Activated CD4-positive, alpha-beta memory T cell treated with anti-CD3 and anti-CD28 coated beads, Interleukin-2, amount 10 ng/mL, durations not matched to agents 7 days and 5 days (primary cell): ENCODE data around the gene POLR3K. TPM values are rescaled to one million over a fixed set of nuclear protein-coding genes. Genes with fewer than 3 reads are reported as not detected.

Source experiments
- CTCF ChIA-PET: fragments of 350-600 bp; sonication (Branson Sonifier 250); formaldehyde crosslinking; loops from one replicate; lab custom pipeline; 2021; ENCODE audit warnings: antibody characterized with exemption, inconsistent platforms; lab: Charles Lee
- POLR2A ChIA-PET: fragments of 350-600 bp; sonication (Branson Sonifier 250); formaldehyde crosslinking; loops from one replicate; lab custom pipeline; 2021; ENCODE audit warnings: antibody characterized with exemption; lab: Charles Lee
- DNase-seq: peaks from one replicate; pipeline ENCODE4 v3.0.0-alpha.2; 2020
- H3K27ac Mint-ChIP-seq: one replicate; pipeline ENCODE4 v1.8.0; 2021; ENCODE audit warnings: mild to moderate bottlenecking, mixed read lengths
- H3K27me3 Mint-ChIP-seq: one replicate; pipeline ENCODE4 v1.8.0; 2021; ENCODE audit warnings: mixed read lengths
- H3K36me3 Mint-ChIP-seq: one replicate; pipeline ENCODE4 v1.8.0; 2021; ENCODE audit warnings: low read depth, mixed read lengths
- H3K4me1 Mint-ChIP-seq: one replicate; pipeline ENCODE4 v1.8.0; 2021; ENCODE audit warnings: mixed read lengths
- H3K4me3 Mint-ChIP-seq: one replicate; pipeline ENCODE4 v1.8.0; 2021; ENCODE audit warnings: mild to moderate bottlenecking, mixed read lengths
- H3K9me3 Mint-ChIP-seq: one replicate; pipeline ENCODE4 v1.8.0; 2021; ENCODE audit warnings: mixed read lengths
- total RNA-seq, 2 experiments: library from RNA; stranded (reverse); gene quantifications; one replicate each; pipeline ENCODE4 v1.2.3, GENCODE V29; 2021

POLR3K gene
- total RNA-seq, 2 experiments from 2014 or later = 27.6 to 31.1 TPM

DNA sequence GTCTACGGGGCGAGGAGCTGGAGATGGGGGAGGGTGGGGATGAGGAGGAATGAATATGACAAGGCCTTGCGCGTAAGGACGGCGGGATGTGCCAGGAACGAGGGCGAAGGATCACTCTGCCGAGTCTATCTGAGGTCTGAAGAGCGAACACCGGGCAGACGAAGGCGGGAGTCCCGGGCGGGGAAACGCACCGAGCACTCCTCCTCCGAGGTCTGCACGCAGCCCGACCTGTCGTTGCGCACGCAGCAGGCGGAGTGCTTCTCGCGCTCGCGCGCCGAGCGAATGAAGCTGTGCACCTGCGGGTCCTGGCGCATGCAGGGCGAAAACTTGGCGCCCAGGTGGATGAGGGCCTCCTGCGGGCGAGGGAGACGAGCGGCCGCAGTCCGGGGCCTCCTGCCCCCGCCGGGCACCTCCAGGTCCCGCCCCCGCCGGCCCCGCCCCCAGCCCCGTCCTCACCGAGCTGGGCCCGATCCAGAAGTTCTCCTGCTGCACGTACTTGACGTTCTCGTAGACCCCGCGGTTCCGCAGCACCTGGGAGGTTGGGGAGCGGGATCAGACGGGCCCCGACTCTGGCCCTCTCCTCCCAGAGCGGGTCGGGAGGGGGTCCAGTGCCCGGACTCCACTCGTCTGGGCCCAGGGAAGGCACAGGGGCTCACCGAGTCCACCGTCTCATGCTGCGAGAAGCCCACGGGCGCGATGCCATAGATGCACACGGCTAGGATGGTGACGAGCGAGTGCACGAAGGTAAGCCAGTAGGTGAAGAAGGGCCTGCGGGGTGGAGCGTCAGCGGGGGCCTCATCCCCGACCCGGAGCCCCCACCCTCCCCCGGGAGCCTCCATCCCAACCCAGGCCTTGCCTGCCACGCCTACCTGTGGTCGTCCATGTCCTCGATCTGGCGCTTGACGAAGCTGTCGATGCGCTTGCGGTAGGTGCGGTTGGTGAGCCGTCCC is 7.8 kb upstream of the POLR3K start:
- no peaks in the 10 kb centered on the region for H3K27me3 Mint-ChIP-seq
- H3K4me1 Mint-ChIP-seq = peaks cover 2% of the 10 kb centered on the region
- POLR2A ChIA-PET = interaction anchor here (2.7 kb wide), 1 partner anchor 8 kb away, joined by 11 read pairs; the partner anchor contains the start of genes POLR3K and SNRNP25
- H3K27ac Mint-ChIP-seq = no peak overlapping the region
- peaks cover 2% of the 10 kb centered on the region for H3K36me3 Mint-ChIP-seq
- H3K9me3 Mint-ChIP-seq = no peaks in the 10 kb centered on the region
- H3K4me3 Mint-ChIP-seq = no peak overlapping the region
- no peak for DNase-seq
- CTCF ChIA-PET = interaction anchor here (1.2 to 9.4 kb wide), 2 partner anchors 36 kb away, joined by 8 to 194 read pairs; no protein-coding TSS in a partner anchor

DNA sequence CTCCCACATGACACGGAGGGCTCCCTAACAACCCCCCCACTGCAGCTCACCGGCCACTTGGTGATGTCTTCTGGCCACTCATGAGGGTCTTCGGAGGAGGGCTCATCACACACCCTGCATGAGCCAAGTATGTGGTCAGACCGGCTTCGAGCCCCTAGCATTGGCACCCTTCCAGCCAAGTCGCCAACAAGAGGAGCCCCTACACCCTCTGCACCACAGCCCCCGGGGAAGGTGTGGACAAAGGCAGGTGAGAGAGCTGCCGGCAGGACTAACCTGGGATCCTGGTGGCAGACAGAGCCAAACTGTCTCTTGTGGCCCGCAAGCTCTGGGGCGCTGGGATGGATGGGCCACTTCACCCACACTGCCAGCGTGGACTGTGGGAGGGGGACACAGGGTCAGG is 6.8 kb upstream of the POLR3K start:
- no peak overlapping the region for H3K27ac Mint-ChIP-seq
- H3K27me3 Mint-ChIP-seq = no peaks in the 10 kb centered on the region
- DNase-seq = no peak
- no peaks in the 10 kb centered on the region for H3K9me3 Mint-ChIP-seq
- peaks cover 5% of the 10 kb centered on the region for H3K36me3 Mint-ChIP-seq
- CTCF ChIA-PET = interaction anchor here (0.6 to 1.2 kb wide), 2 partner anchors 8 to 37 kb away, joined by 5 to 8 read pairs; no protein-coding TSS in a partner anchor
- POLR2A ChIA-PET = no interaction called here
- H3K4me1 Mint-ChIP-seq = peaks cover 4% of the 10 kb centered on the region
- no peak overlapping the region for H3K4me3 Mint-ChIP-seq

DNA sequence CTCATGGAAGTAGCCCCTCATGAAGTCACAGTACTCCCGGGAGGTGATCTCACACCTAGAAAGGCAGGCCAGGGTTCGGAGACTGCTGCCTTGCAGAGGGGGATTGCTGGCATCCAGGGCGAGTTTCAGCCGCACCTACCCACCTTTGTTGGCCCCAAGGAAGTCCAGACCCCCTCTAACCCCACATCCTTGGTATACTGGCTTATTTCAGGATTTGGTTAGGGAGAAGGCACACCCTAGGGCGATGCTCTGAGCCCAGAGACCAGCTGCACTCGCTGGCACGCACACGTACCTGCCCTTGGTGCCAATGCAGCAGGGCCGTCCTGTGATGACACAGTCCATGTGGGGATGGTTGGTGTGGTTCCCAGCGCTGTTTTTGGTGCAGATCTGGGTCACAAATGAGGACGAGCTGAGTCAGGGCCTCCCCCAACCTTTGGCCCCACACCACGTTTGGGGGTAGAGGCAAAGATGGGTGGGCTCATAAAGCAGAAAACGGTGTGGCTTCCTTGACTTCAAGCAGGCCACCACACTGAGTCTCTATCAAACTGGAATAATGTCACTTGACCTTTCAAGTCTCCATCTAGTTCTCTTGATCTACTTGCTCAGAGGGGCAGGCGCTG is 6.1 kb upstream of the POLR3K start:
- H3K4me1 Mint-ChIP-seq = peaks cover 7% of the 10 kb centered on the region
- no peak overlapping the region for H3K27ac Mint-ChIP-seq
- peaks cover 5% of the 10 kb centered on the region for H3K36me3 Mint-ChIP-seq
- H3K4me3 Mint-ChIP-seq = no peak overlapping the region
- ChIA-PET CTCF (no interaction called here), POLR2A (no interaction called here)
- no peaks in the 10 kb centered on the region for H3K27me3 Mint-ChIP-seq
- DNase-seq = no peak
- no peaks in the 10 kb centered on the region for H3K9me3 Mint-ChIP-seq

DNA sequence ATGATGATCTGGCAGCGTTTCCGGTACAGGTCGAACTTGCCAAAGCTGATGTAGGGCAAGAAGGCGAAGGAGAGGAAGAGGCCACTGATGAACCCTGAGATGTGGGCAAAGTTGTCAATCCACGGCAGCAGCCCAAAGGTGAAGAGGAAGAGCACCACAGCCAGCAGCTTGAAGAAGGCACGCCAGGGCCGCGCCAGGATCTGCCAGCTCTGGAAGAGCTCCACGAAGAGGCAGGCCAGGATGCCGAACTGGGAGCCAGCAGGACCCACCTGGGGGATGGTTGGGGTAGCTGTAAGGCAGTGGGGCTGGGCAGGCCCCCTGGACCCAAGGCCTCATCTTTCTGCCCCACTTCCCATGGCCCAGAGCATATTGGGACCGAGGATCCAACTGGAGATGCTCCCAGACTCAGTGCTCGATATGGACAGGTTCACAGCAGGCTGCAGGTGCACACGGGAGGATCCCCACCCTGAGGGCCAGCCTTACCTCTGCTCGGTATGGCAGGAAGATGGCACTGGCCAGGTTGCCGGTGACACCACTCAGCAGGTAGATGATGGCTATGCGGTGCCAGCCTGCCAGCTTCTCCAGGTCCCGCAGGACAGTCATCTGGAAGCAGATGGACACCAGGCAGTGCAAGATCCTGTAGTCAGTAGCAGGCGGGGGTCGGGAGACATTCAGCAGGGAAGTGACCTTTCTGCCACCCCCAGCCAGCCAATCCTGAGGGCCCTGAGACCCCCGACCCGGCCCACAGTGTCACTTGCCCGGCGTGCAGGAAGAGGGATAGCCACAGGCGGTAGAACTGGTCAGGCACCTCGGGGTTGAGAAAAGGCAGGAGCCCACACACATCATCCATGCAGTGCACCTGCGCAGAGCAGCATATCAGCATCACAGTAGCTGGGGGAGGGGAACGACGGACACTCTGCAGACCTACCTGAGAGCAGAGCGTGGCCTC is 5.4 kb upstream of the POLR3K start:
- H3K4me3 Mint-ChIP-seq = no peak overlapping the region
- H3K27me3 Mint-ChIP-seq = no peaks in the 10 kb centered on the region
- no peak for DNase-seq
- peaks cover 5% of the 10 kb centered on the region for H3K36me3 Mint-ChIP-seq
- H3K27ac Mint-ChIP-seq = no peak overlapping the region
- H3K4me1 Mint-ChIP-seq = peaks cover 11% of the 10 kb centered on the region
- ChIA-PET POLR2A (interaction anchor here (1.0 kb wide), 1 partner anchor 18 kb away, joined by 4 read pairs; no protein-coding TSS in a partner anchor), CTCF (interaction anchor here (0.5 kb wide), 1 partner anchor 14 kb away, joined by 4 read pairs; no protein-coding TSS in a partner anchor)
- H3K9me3 Mint-ChIP-seq = no peaks in the 10 kb centered on the region

DNA sequence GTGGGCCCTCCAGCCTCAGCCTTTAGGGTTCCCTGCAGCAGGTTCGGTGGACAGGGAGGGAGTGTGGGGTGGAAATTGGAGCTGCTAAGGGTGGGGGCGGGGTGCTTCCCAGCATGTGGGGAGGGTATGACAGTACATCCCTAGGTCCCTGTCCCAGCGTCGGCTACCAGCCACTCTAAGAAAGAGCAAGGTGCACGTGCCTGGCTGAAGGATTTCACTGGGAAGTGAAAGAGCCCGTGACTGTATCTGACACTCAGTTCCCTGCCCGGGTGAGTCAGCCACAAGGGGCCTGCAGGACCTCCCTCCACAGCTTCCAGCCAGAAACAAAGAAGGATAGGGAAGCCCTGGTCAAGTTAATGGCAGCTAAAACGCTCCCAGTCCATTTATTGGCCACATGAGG is 4.3 kb upstream of the POLR3K start:
- H3K27ac Mint-ChIP-seq = no peak overlapping the region
- CTCF ChIA-PET = interaction anchor here (0.6 to 1.3 kb wide), 3 partner anchors 8 to 136 kb away, joined by 3 to 5 read pairs (median 4); no protein-coding TSS in a partner anchor
- POLR2A ChIA-PET = interaction anchor here (1.0 kb wide), 1 partner anchor 19 kb away, joined by 4 read pairs; no protein-coding TSS in a partner anchor
- no peaks in the 10 kb centered on the region for H3K27me3 Mint-ChIP-seq
- peaks cover 9% of the 10 kb centered on the region for H3K36me3 Mint-ChIP-seq
- DNase-seq = no peak
- peaks cover 15% of the 10 kb centered on the region for H3K4me1 Mint-ChIP-seq
- no peak overlapping the region for H3K4me3 Mint-ChIP-seq
- no peaks in the 10 kb centered on the region for H3K9me3 Mint-ChIP-seq

DNA sequence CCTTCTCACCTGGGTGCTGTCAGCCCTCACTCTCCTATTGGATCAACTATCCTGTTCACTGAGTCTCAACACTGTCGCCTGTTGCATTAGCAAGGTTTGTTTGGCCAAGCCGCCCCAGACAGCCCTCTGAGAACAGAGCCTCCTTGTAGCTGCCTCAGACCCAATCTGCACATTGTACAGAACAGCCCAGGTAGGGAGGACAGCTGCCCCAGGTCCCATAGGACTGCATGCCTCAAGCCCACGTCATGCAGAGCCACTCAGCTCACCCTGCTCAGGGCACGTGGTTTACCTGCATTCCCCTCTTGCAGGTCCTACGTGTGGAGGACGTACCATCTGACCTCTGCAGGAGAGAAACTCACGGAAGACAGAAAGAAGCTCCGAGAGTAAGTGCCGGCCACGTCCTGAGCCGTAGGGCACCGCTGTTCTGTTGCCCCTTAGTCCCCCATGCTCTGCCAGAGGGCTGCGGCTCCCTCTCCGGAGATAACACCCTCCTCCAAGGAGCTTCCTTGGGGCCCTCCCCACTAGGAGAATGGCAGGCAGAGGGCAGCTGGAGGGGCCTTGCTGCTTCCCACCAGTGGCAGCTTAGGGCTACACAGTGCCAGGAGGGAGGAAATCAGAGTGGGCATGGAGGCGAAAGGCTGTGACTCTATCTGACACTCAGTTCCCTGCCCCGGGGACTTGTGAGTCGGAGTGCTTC is 3.0 kb upstream of the POLR3K start:
- Mint-ChIP-seq H3K9me3 (no peaks in the 10 kb centered on the region), H3K36me3 (peaks cover 14% of the 10 kb centered on the region), H3K4me1 (peaks cover 21% of the 10 kb centered on the region), H3K27ac (no peak overlapping the region), H3K4me3 (peak overlapping the region; percentile 14), H3K27me3 (no peaks in the 10 kb centered on the region)
- DNase-seq = no peak
- POLR2A ChIA-PET = interaction anchor here (0.9 to 1.1 kb wide), 3 partner anchors 9 to 29 kb away, joined by 3 read pairs; no protein-coding TSS in a partner anchor
- CTCF ChIA-PET = interaction anchor here (1.0 to 1.1 kb wide), 2 partner anchors 9 to 41 kb away, joined by 4 read pairs; no protein-coding TSS in a partner anchor

DNA sequence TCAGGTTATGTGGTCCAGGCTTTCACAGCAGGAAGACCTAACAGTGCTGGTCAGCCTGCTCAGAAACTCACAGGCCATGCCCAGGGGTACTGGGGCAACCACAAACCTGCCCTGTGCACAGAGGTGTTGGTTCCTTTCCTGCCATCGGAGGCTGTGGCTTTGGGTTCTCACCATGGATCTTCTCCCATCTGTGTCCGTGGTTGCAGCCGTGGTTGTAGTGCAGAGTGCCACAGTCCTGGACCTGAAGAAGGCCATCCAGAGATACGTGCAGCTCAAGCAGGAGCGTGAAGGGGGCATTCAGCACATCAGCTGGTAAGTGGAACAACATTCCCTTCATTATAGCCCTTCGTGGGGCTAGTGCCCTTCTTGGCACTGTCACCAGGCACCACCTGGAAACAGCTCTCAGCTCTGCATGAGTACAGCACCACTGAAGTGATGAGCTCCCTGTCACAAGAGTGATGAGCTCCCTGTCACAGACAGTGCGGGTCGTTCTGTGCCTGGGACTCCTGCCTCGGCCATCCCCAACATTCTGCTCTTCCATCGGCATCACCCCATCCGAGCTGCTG is 2.2 kb upstream of the POLR3K start:
- DNase-seq = no peak
- Mint-ChIP-seq H3K27me3 (no peaks in the 10 kb centered on the region), H3K9me3 (no peaks in the 10 kb centered on the region), H3K27ac (no peak overlapping the region), H3K4me1 (peaks cover 28% of the 10 kb centered on the region), H3K4me3 (peak overlapping the region; percentile 14), H3K36me3 (peaks cover 21% of the 10 kb centered on the region)
- ChIA-PET CTCF (interaction anchor here (1.0 kb wide), 1 partner anchor 10 kb away, joined by 4 read pairs; no protein-coding TSS in a partner anchor), POLR2A (interaction anchor here (0.9 to 1.1 kb wide), 3 partner anchors 10 to 29 kb away, joined by 3 read pairs; no protein-coding TSS in a partner anchor)

DNA sequence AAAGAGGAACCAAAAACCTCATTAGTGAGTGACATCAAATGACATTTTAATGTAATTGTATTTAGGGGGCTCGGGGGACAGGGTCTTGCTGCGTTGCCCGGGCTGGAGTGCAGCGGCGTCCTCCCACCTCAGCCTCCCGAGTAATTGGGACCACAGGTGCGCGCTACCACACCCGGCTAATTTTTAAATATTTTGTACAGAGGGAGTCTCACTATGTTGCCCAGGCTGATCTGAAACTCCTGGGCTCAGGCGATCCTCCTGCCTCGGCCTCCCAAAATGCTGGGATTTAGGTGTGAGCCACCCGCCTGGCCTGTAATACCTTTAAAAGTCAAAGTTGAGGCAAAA is 801 bp upstream of the POLR3K start:
- Mint-ChIP-seq H3K9me3 (no peaks in the 10 kb centered on the region), H3K27ac (peak overlapping the region; percentile 59), H3K4me1 (peaks cover 34% of the 10 kb centered on the region), H3K4me3 (peak overlapping the region; percentile 98), H3K27me3 (no peaks in the 10 kb centered on the region), H3K36me3 (peaks cover 27% of the 10 kb centered on the region)
- DNase-seq = no peak
- ChIA-PET POLR2A (interaction anchor here (0.7 to 2.5 kb wide), 5 partner anchors 8 to 34 kb away, joined by 3 to 18 read pairs (median 11); partner anchors contain the start of gene MPG), CTCF (interaction anchor here (0.6 to 2.2 kb wide), 4 partner anchors 11 to 30 kb away, joined by 3 to 21 read pairs (median 4); no protein-coding TSS in a partner anchor)

DNA sequence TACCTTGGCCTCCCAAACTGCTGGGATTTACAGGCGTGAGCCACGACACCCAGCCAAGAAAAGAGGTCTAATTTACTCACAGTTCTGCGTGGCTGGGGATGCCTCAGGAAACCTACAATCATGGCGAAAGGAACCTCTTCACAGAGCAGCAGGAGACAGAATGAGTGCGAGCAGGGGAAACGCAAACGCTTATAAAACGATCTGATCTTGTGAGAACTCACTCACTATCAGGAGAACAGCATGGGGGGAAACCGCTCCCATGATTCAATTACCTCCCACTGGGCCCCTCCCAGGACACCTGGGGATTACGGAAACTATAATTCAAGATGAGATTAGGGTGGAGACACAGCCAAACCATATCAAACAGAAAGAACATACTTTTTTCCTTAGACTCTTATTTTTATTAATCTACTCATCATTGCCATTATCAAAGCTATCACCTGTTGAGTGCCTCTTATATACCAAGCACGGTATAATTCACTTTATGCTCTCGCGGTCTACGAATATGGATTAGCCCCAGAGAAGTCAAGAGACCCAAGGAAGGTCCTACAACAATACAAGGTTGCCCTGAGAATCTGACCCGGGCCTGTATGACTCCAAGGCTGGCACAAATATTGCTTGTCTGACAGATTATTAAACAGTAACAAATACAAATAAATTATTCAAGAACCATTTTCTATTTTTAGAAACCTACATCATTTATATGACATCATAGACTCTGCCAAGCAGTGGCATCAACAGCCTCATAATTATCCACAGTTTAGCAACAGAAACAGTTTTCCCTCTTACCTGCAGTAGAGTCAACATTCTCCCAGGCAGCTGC is 2.4 kb downstream of the POLR3K start:
- DNase-seq = no peak
- POLR2A ChIA-PET = no interaction called here

DNA sequence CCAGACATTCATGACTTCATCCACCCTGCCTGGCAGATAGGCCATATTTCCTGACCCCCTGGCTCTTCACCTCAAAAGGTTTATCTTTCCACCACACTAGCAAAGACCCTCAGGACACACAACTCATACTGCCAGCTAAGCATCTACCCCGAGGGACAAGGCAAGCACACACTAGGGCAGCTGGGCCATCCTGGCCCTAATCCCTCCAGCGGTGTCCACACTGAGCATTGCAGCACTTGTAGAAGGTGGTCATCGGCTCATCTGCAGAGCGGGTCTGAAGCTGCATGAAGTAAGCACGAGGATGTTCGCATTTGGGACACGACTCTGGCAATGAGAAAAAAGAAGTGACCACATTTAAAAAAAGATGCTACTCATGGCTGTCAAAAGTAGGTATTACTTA is 6.2 kb downstream of the POLR3K start:
- Mint-ChIP-seq H3K4me1 (peaks cover 34% of the 10 kb centered on the region), H3K9me3 (no peaks in the 10 kb centered on the region), H3K27ac (peak overlapping the region; percentile 21), H3K27me3 (no peaks in the 10 kb centered on the region), H3K4me3 (no peak overlapping the region), H3K36me3 (peaks cover 61% of the 10 kb centered on the region)
- ChIA-PET CTCF (interaction anchor here (1.1 to 1.5 kb wide), 2 partner anchors 18 to 134 kb away, joined by 3 read pairs; no protein-coding TSS in a partner anchor), POLR2A (no interaction called here)
- no peak for DNase-seq

More for the DNA sequence above, 2.4 kb downstream of the POLR3K start:
- Mint-ChIP-seq H3K4me1 (peaks cover 36% of the 10 kb centered on the region), H3K36me3 (peaks cover 35% of the 10 kb centered on the region), H3K27me3 (no peaks in the 10 kb centered on the region), H3K27ac (peak overlapping the region; percentile 44), H3K9me3 (no peaks in the 10 kb centered on the region), H3K4me3 (peak overlapping the region; percentile 98)
- CTCF ChIA-PET = no interaction called here
